Stimulated activated CD4-positive, alpha-beta T cell treated with anti-CD3 and anti-CD28 coated beads, TNF-alpha, amount 100 ng/mL, for 24 hours (primary cell): Measurements from ENCODE around the gene B3GNT2.

Experiments used
- DNase-seq, 3 experiments: peaks; one replicate each; pipeline ENCODE4 v3.0.0-alpha.2; 2020; ENCODE audit warnings: low read depth in 3 of 3

The B3GNT2 gene

DNA sequence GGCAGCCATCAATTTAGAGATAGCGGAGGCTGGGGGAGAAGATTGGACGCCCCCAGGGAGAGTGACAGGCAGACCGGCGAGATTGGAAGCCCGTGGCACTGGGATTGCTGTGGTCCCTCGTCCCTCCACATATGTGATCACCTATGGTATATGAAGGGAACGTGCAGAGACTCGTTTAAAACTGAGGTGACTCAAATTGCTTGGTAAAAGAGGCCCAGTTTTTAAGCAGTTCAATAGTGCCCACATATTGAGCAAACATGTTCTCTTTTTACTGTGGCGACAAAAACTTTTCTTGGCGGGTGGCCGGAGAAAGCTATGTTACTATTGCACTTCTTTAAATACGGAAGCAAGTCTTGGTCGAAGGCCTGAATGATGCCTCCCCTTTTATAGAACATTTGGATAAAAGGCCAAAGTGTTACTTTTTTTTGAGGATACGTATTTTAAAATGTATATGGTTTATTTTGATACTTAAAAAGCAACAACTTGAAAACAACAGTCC lies 9.1 kb downstream of the B3GNT2 start:
- DNase-seq = no peak

DNA sequence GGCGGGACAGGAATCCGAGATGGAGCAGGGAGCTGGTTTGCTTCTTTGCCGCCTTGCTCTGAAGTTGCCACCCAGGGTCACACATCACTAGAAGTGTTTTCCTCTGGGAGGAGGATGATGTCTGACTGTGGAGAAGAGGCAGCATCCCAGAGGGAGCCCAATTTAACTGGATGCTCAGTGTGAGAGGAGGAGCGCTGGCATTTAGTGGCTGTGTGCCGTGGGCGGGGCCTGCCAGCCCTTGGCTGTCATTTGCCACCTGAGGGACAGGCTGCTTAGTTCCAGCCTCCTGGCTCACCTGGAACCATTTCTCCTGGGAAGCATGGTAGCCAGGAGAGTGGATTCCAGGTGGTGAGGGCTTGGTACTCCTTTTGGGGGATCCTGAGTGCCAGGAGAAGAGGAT lies 9.6 kb downstream of the B3GNT2 start:
- DNase-seq = no peak

DNA sequence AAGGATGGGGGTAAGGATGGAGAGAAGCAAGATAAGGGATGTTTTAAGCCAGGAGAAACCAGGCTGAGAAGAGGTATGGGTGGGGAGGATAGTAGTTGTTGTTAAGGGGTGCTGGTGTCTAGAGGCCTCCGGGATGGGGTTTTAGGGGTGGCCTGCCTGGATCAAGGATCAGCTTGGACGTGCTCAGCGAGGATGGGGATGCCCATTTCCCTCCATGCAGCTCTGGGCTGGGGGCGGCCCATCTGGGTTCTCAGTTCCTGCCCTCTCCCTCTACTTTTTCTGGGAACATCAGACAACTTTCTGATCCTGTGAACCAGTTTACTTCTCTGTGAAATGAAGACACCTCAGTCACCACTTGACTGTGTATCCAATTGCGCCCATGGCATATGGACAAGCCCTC lies 10.1 kb downstream of the B3GNT2 start:
- DNase-seq = no peak

DNA sequence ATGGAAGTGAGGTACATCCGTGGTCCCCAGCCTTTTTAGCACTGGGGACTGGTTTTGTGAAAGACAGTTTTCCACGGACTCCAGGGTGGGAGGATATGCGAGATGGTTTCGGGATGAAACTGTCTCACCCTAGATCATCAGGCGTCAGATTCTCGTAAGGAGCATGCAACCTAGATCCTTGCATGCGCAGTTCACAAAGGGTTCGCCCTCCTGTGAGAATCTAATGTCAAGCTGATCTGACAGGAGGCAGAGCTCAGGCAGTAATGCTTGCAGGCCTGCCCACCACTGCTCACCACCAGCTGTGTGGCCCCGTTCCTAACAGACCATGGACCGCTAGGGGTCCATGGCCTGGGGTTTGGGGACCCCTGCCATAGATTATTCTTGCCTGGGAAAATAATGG lies 11.6 kb downstream of the B3GNT2 start:
- DNase-seq = no peak

DNA sequence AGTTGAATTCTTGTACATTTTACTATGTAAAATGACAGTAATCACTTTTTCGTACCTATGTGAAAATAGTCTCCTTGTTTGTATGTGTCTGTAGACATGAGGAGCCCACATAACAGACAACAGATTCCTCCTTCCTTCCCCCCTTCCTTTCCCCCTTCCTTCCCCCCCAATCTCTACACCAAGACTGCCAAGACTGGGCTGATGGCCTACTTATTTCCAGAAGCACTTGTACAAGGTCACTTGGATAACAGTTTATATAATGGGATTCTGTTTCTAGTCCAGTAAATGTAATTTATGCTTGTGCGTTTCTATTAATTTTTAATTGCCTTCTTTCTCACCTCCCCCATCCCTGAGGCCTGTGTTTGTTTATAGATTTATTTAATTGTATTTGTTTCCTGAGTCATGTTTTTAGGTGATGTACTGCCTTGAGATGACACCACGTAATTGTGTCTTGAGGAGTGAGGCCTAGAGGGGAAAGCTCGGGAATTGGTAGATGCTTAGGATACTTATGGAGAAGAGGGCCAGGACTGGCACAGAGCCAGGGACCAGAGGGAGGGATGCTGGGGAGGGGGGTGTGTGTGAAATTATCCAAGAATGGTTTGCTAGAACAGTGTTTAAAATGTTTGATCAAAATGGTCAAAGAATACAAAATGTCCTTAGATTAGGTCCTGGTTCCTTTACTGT lies 12.3 kb downstream of the B3GNT2 start:
- DNase-seq = no peak

DNA sequence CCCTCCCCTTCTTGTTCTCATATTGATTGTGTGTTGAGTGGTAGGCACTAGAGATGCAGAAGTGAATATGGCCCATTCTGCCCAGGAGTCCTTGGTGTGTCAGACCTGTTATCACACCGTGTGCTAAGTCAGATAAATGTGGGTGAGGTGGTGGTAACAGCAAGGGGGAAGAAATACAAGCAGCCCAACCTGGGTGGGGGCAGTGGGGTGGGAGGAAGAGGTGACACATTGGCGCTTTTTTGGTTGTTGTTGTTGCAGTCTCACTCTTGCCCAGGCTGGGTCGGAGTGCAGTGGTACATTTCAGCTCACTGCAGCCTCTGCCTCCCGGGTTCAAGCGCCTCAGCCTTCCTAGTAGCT lies 12.8 kb downstream of the B3GNT2 start:
- DNase-seq = no peak

DNA sequence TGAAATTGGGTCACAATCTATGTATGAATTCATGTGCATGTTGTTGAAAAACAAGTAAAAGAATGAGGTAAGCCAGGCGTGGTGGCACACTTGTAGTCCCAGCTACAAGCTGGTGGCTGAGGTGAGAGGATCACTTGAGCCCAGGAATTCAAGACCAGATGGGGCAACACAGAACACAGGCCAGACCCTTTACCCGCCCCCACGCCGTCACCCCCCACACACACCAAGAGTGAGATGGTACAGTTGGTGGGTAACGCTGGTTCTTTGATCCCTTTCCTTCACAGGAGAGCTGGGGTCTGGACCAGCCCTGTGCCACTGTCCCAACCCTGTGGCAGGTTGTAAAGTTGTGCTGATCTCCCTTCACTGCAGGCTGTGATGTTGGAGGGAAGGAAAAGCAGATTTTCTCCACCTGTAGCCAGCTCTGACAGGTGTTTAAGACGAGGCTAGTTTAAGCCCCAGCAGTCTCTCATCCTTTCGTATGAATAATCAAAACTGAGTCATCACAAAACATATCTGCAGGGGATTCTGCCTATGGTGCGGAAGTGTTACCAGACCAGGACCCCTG lies 13.6 kb downstream of the B3GNT2 start:
- no peak for DNase-seq

DNA sequence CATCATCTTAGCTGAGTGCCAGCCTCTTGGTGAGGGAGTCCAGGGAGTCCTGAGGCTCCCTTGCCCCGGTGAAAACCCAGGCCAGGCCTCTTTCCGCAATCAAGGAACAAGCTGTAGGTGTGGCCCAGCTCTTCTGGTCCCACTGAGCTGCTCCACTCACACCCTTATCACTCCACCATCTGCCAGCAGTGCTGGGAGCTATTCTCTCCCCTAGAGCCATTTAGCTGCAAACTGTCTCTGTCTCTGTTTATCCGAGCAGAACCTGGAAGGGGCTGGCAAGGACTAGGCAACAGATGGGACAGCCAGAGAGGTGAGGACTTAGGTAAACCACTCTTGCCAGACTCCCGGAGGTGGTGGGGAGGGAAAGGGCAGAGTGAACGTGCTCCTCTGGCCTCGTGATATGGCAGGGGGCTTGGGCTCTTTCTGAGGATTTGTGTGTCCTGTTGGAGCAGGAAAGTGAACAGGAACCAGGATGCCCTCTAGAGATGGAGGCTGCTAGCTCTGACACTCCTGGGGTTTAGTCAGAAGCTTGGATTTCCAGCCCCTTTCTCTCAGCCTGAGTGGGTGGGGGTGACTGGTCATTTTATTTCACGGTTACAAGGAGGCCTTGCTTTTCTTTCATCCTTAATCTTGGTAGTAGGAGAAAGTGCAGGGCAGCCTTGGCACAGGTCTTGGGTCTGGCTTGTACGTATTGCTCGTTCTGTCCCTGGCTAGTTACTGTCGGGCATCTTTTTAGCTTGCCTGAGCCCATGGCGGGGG lies 19.6 kb downstream of the B3GNT2 start:
- DNase-seq = no peak

DNA sequence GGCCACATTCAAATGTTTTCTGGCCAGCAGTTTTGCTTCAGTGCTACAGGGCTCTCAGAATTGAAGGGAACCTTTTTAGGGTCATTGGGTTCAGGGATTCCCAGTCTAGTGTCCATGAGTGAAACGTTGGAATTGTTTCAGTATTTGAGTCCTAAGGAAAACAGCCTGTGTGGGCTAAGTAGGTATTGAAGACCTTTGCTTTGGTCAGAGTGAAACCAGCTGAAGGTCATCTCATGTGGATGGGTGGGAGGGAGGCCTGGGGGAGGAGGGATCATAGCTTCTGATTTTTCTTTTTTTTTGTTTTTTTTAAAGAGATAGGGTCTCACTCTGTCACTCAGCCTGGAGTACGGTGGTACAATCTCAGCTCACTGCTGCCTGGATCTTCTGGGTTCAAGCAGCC lies 20.2 kb downstream of the B3GNT2 start:
- no peak for DNase-seq

DNA sequence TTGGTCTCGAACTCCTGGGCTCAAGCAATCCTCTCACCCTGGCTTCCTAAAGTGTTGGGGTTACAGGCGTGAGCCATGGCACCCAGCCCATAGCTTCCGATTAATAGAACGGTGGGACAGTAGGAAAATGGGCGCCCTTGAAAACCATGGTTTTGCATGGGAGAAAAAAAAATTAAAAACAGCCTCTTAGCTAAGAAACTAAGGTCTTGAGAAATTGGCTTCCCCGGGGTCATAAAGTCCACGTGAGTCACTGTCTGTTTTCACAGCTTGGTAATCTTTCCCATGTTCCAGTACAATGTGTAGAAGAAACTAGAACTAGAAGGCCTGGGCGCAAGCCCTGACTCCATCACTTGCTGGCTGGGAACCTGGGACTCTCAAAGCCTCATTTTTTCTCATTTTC lies 20.7 kb downstream of the B3GNT2 start:
- no peak for DNase-seq

DNA sequence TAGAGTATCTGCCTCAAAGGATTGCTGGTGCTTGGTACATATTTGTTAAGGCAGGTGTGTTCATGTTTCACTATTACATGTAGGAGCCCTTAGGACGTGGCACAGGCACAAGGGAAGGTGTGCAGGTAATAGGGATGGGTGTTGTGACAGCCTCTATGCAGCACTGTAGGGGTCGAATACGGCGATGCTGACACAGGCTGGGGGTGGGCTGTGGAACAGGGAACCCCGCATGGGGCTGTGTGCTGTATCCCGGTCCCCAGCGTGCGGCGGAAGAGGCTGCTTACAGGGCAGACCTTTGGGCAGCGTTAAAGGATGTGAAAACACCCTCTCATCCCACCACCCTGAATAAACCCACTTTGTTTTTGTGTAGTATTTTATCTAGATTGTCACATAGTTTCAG lies 21.5 kb downstream of the B3GNT2 start:
- DNase-seq = no peak

DNA sequence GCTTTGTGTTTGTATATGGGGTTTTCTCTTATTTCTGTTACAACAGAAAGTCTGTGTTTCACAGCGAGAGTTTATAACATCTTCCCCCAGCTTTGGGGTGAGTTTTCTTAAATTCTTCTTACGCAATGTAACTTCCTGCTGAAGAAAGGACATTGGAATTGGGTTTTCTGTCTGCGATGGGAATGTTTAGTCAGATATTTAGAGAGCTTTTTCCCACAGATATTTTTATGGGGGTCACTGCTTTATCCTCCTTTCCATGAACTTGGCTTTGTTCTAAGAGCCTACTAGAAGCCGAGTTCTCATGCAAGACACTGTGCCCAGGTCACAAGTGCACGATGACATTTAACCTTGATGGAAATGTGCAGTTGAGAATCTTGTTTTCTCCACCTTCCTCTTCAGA lies 22.1 kb downstream of the B3GNT2 start:
- no peak for DNase-seq

DNA sequence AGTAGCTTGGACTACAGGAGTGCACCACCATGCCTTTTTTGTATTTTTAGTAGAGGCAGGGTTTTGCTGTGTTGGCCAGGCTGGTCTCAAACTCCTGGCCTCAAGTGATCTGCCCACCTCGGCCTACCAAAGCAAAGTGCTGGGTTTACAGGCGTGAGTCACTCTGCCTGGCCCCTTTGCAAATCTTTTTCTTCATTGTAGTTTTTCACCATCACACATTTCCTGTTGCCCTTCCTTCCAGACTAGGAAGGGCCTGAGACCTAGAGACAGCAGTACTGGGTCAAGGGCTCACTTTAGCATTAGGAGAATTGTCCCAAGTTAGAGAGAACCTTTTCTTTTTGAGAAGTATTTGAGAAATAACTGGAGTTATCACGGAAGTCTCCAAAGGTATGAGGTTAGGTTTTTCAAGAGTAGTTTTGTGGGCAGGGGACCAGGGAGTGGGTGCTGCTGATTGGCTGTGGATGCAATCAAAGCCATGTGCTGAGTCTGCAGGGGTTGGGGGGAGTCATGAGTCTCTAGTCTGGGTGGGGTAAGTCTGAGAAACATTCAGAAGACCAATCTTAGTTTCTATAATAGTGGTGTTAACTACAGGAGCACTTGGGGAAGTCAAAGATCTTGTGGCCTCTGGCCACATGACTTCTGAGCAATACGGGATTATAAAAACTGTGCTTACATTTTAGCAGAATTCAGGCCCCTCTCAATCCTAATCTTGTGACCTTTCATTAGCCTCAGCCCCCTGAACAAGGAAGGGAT lies 23.7 kb downstream of the B3GNT2 start:
- no peak for DNase-seq

DNA sequence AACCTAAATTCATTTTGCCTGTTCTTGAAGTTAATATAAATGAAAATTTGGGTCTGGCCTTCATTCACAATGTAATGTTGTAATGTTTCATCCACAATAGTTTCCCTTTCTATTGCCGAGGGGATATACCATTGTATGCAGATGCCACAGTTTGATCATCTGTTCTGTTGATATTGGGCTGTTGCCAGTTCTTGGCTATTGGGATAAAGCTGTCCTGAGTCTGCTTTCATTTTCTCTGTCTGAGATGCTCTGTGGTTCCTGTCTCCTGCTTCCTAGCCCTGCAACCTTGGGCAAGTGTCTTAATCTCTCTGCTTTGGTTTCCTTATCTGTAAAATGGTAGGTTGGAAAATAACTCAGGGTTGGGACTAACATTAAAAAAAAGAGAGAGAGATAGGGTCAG lies 25.2 kb downstream of the B3GNT2 start:
- no peak for DNase-seq

DNA sequence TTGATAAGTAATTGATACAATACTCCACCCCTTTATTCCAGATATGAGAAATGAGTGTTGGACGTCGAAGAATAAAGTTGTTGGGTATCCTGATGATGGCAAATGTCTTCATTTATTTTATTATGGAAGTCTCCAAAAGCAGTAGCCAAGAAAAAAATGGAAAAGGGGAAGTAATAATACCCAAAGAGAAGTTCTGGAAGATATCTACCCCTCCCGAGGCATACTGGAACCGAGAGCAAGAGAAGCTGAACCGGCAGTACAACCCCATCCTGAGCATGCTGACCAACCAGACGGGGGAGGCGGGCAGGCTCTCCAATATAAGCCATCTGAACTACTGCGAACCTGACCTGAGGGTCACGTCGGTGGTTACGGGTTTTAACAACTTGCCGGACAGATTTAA lies 26.3 kb downstream of the B3GNT2 start:
- DNase-seq = no peak

DNA sequence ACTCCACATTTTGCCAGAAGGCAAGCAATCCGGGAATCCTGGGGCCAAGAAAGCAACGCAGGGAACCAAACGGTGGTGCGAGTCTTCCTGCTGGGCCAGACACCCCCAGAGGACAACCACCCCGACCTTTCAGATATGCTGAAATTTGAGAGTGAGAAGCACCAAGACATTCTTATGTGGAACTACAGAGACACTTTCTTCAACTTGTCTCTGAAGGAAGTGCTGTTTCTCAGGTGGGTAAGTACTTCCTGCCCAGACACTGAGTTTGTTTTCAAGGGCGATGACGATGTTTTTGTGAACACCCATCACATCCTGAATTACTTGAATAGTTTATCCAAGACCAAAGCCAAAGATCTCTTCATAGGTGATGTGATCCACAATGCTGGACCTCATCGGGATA lies 26.8 kb downstream of the B3GNT2 start:
- no peak for DNase-seq

DNA sequence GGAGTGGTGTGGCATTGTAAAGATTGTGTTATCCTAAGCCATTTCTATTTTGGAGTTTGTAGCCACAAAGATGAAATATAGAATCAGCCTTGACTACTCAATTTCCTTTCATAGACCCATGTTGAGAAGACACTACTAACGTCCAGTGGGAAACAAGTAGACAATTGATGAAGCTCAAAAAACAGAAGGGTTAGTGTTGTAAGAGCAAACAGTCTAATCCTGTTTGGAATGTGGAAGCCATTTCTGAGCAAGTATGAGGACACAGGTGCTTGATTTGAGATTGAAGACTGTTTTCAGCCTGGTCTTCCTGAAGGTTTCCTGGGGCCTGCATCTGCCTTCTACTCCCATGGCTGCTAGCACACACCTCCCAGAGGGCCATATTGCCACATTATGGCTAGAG lies 29.1 kb downstream of the B3GNT2 start:
- no peak for DNase-seq

DNA sequence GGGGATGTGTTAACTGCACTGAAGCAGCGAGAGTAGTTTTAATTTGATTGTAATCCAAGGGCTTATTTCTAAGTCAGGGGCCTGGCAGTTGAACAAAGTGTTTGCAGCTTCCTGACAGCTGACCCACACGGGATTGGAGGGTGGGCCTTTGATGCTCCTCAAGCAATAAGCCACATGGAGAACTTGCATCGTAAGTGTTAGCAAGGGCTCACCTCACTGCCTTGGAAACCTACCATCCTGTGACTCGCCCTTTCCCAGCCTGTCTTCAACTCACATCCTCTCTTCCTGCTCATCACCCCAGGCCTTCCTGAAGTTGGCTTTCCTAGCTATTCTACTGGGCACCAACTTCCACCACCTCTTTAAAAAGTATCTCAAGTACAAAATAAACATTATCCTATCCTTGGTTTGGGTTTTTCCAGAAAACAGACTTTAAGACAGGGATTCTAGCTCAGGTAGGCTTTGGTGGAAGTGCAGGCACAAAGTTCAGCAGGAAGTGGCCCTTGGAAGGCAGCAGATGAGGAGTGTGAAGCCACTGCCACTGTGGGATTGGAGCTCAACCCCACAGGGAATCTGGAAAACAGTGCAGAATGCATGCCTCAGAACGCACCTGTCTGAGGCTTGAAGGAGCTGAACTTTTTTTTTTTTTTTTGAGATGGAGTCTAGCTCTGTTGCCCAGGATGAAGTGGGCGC lies 31.6 kb downstream of the B3GNT2 start:
- no peak for DNase-seq

DNA sequence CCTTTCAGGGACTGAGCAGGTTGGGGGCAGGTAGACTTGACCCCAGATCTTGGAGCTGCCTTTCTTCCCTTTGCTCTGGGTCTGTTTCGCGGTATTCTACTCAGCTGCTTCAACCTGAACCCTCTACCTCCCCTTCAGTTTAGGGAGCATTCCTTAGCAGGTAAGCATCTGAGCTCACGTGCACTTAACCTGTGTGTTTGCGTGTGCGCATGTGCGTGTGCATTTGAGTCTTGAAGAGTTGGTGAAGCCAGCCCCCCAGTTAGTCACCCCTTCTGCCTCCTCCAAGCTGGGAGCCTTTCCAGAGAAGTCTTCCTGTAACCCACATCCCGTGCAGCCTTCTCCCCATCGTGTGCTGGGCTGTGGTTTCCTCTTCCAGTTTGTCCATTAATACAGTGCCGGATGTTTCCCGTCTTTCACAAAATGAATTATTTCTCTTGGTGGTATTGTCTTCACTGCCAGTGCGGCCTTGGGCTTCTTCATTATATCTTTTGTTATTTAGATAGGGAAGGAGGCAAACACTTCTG lies 33.2 kb downstream of the B3GNT2 start:
- no peak for DNase-seq

DNA sequence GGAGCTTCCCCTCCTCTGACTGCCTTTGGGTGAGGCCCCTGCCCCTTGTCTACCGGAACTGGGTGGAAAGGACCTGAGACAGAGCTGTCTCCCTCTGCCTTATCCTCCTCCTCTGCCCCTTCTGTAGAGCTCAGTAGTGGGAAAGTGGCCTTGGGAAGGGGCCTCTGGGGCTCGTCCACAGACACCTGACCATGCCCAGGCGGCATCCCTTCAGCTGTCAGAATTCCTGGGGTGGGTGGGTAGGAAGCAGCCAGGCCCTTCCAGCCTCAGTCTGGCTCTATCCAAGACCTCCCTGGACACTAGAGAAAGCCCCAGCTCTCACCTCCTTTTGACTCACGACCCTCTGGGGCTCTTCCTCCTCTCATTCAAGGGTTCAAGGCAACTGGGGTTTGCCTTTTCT lies 35.6 kb downstream of the B3GNT2 start:
- no peak for DNase-seq

DNA sequence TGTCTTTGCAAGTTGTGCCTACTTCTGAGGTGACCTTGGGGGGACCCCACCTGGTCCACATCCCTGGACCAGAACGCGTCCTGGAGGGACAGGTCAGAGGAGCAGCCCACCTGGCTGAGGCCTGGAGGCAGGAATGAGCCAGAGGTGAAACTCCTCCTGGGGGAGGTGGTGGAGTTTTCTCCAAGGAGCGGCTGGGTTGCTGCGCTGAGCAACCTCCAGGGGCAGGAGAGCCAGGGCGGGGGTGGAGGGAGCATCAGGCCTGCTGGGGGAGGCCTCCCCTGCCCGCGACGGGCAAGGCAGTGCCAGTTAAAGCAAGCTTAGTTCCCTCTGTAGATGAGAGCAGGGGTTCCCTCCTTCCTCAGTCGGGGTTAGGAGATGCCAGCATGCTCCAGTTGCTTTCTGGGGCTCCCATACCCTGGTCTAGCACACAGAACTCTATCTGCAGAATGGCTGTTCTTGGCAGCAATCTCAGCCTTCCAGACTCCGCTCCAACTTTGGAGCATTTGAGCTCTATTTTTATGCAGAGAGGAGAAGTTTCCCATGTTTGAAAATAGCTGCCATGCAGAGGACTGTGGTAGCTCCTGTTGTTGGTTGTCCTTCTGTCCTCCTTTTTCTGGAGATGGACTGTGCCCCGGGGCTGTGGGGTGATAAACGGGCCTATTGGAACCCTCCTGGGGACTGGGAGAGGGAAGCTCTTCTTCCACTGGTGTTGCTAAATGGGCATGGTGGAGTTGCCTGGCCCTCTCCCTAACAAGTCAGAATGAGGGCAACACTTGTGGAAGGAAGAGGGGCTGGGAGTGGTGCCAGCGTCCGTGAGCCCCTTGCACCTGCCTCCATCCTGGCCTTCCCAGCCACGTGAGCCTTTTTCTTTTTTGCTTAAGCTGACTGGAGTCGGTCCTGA lies 39.1 kb downstream of the B3GNT2 start:
- no peak for DNase-seq
